Activated CD4-positive, alpha-beta T cell treated with anti-CD3 and anti-CD28 coated beads, Interleukin-2, amount 50 U/mL, for 48 hours (primary cell): ENCODE results near the gene ARHGAP18.
A peak's percentile ranks its signal among the peaks of the same experiment; 100 is the strongest.
"Not testable (repeated sequence)": the region's sequence is repeated elsewhere in the genome, so short reads cannot be mapped to it uniquely, and the experiment has no call there.

Experiments
- DNase-seq, 2 experiments: peaks; one replicate each; pipeline ENCODE4 v3.0.0-alpha.2; 2020

ARHGAP18 gene

DNA sequence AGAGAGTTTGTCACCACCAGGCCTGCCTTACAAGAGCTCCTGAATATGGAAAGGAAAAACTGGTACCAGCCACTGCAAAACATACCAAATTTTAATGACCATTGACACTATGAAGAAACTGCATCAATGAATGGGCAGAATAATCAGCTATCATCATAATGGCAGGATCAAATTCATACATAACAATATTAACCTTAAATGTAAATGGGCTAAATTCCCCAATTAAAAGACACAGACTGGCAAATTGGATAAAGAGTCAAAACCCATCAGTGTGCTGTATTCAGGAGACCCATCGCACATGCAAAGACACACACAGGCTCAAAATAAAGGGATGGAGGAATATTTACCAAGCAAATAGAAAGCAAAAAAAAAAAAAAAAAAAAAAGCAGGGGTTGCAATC is 139.0 kb downstream of the ARHGAP18 start:
- DNase-seq: not testable (repeated sequence)

DNA sequence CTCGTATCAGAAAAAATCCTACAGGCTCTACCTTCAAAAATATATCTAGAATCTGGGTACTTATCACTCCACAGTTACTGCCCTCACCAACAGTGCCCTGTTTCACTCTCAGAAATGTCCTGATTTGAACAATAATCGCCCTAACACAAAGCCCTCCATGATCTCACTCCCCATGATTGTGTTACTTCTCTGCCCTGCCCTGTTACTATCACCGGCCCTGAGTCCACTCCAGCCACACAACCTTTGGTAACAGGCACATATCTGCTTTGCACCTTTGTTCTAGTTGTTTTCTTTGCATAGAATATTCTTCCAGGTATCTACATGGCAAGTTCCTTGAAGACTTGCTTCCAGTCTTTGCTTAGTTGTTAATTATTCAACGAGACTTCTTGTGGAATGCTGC is 142.0 kb downstream of the ARHGAP18 start:
- no peak for DNase-seq

DNA sequence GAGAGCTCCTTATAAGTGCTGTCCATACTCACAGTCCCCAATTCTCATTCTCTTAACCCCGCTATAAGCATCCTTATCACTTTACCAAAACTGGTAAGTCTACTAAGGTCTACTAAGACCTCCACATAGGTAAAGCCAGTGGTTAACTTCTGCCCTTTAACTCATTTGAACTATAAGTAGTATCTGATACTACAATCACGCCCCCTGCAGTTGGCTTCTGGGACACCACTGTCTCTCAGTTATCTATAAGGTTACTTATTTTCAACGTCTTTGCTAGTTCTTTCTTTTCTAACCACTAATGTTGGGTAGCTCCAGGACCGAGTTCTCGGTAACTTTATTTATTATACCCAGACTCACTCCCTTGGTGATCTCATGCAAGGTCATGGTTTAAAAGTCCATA is 142.6 kb downstream of the ARHGAP18 start:
- DNase-seq: peak; percentile 60 to 66

DNA sequence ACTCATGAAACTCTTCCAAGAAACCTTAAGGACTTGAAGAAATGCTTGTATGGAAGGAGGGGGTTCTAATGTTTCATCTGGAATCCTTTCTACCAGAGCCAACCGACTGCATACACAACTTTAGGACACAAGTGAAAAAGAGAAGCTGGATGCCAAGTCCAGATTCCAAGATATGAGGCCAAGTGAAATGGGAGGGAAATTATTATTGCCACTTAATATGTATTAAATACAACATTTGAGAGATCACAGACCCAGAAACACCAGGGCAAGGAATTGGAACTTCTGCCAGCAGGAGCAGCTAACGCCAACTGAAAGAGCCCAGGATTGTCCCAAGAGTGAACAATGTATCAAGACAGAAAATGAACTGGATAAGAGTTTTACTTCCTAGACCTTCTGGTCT is 144.2 kb downstream of the ARHGAP18 start:
- no peak for DNase-seq

DNA sequence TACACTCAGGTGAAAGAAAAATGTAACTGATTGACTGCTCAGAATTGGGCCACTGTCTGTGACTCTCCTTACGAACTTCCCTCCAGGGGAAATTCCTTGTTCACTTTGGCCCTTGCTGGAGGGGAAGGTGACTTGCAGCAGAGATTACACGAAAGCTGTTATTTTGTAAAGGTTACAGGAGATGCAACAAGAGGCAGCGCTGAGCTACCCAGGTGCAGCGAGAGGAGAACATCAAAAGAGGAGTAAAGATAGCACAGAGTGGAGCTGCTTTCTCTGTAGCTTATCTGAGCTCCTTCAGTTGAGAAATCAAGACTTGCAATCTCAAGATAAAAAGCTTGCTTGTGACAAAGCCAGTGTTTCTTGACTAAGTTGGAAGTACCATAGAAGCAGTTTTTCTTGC is 144.6 kb downstream of the ARHGAP18 start:
- DNase-seq: no peak

DNA sequence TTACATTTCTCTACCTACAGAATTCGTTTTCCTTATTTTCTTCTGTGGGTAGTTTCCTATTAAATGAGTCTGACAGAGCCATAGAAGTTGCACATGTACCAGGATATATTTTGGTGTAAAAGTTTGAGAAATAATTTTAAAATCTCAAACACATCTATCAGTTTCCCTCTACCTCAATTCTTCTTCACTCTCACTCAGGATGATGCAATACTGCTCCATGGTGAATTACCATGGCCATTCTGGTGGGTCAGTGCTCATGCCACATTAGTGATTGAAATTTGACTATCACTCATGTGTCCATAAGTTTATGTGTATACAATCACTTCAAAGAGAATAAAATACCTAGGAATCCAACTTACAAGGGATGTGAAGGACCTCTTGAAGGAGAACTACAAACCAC is 151.7 kb downstream of the ARHGAP18 start:
- no peak for DNase-seq

DNA sequence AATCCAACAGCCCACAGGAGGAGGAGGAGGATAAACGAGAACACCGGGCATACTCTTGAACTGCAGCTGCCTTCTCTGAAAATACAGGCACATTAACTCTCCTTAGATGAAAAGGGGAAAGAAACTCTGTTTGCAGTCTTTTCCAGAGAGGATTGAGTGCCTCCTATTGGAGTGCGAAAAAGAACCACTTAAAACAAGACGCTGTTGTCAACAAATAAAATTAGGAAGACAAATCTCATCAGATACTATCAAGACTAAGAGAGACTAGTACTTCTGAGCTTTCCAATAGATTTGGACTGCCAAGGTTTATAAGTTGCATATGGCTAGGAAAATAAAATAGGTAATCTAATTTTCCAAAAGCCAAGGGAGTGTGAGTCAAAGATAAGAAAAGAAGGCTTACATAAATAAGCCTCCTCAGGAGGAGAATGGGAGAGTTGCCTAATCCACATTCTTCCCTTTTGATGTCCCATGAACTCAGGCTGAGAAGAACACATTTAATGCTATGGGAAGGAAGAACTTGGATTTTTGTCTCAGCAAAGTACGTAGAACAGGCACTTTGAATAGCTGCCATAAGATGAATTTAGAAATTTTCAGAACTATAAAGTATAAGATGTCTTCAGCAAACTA is 154.7 kb downstream of the ARHGAP18 start:
- no peak for DNase-seq

DNA sequence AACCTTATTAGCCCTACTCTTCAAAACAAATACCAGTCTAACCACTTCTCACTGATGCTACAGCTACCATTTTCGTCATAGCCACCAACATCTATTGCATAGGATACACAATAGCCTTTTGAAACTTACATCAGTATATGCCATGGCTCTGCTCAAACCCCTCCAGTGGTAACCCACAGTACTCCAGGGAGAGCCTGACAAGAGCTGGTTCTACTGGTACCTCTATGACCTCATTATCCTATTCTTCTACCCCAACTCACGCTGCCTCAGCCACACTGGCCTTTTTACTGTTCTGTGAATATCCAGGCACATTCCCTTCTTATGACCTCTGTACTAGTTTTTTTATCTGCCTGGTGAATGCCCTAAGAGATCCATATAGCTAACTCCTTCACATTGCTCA is 157.6 kb downstream of the ARHGAP18 start:
- no peak for DNase-seq

DNA sequence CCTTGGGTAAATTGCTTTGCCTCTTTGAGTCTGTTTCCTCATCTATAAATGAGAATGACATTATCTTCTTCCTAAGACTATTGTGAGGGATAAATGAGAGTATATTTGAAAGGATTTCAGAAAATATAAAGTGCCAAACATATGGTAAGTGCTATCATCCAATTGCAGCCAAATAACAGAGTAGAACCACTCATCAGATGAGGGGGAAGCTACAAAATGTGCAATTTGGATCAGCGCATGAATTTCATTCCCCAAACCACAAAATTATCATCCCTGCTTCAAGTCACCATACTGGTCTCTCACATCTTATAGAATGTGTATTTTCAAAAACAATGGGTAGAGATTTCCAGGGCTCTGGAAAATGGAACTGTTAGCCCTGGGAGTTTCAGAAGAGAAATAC is 158.5 kb downstream of the ARHGAP18 start:
- no peak for DNase-seq

DNA sequence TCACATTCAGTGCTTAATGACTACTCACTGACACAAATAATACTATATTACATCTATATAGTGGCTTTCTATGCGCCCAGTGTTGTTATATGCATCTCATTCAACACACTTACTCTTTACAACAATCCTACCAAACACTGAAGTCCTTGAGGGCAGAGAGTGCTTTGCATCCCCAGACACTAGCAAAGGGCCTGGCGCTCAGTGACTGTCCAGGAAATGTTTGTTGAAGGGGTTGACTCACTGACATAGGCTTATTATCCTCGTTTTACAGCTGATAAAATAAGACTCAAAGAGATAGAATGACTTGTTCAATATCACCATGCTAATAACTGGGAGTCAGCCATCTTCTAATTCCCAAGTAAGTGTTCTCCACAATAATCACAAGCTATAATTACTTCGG is 163.3 kb downstream of the ARHGAP18 start:
- DNase-seq: no peak

DNA sequence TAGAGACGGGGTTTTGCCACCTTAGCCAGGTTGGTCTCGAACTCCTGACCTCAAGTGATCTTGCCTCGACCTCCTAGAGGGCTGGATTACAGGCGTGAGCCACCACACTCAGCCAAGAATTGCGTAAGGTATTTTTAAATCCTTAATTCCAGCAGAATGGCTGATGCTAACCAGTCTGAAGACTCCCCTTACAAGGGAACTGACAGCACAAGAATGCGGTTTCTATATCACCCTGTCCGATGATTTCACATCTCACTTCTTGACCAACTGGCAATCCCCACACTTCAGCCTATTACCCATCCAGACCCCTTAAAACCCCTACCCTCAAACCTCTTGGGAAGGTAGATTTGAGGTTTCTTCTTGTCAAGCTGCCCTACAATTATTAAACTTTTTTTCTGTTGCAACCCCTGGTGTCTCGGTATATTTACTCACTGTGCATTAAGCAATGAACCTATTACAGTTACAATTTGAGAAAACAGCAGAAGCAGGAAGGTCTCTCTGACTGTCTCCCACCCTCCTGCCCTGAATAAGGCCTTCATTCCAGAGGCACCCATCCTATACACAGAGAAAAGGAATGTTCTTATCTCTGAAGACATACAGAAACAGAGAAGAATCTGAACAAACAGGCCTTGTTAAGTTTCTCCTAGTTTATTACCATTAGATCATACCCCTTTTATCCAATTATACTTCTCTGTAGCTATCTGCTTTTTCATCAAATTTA is 164.9 kb downstream of the ARHGAP18 start:
- no peak for DNase-seq

DNA sequence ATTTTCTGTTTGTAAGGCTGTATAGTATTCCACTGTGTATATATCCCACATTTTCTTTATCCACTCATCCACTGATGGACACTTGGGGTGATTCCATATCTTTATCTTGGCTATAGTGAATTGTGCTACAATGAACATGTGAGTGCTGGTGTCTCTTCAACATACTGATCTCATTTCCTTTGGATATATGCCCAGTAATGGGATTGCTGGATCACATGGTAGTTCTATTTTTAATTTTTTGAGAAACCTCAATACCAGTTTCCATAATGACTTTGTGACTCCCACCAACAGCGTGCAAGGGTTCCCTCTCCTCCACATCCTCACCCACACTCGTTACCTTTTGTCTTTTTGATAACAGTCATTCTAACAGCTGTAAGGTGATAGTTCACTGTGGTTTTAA is 166.0 kb downstream of the ARHGAP18 start:
- DNase-seq: no peak

DNA sequence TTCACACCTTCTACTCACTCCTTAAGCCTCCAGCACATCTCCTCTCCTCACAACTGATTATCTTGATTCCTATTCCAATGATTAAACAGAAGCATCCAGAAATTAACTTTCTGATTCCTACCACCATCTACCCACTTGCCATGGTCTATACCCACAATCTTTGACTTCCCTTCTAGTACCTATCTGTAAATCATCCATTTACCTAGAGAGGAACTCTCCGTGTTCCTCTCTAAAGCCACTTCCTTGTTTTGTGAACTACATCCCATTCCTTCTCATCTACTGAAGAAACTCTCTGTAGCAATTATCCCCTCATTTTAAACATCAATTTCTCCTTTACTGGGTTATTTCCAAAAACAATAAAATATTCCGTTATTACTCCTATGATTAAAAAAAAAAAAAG is 167.3 kb downstream of the ARHGAP18 start:
- DNase-seq: no peak

DNA sequence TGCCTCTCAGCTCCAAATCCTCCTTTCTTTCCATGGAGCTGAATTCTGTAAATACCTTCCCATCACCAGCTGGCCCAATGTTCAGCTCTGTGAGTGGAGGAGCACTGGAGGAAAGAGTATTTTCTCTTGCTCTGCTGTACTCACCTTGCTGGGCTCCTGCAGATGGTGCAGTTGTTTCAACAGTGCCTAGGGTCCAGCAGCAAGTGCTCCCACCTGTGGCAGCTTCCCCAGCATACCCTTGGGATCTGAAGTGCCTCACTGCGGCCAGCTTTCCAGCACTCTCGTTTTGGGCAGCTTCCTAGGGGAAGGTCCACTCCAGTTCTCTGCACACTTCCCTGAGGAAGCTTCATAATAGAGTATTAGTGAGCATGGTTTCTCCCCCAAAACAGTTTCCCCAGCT is 170.9 kb downstream of the ARHGAP18 start:
- DNase-seq: no peak

DNA sequence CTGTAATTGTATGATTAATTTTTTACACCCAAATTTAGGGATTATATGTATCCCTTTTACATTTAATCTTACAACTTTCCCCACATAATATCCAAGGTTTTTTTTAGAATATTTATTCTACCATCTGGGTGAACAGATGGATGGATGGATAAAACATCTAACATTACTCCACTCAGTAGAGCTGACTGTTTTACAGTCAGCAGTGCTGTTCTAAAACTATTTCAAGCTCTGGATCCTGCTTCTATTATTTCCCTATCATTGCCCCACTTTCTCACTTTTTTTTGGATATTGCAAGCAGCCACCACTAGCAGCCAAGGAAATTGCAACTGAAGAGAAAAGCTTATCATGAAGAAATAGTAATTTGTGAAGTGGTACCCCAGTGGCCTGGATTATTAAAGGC is 173.7 kb downstream of the ARHGAP18 start:
- no peak for DNase-seq

DNA sequence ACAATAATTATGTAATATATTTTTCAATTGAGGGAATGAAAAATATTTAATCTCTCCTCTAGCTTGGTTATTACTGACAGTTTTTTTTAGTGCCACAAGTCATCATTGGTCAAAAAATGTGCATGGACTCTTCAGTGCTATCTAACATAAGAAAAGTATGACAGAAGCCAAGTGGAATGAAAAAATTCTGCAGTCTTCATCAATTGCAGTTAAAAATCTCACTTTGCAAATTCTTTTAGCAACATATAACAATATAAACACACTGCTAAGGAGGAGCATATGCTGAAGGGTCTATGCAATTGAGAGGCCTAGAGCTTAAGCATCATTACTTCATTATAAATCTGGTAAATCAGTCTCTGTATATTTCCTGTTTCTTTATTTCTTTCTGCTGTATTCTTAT is 175.1 kb downstream of the ARHGAP18 start:
- DNase-seq: no peak
